HepG2 (cell line): Measurements from ENCODE around the gene RPS25. TPM values are rescaled to one million over a fixed set of nuclear protein-coding genes. Genes with fewer than 3 reads are reported as not detected.

Source experiments
- ATRX ChIP-seq: sonication (generic); formaldehyde crosslinking; IDR thresholded peaks from 2 replicates; pipeline ENCODE4 v1.4.0; 2020; ENCODE audit warnings: missing genetic modification reagents, borderline replicate concordance
- ERF ChIP-seq: IDR thresholded peaks from 2 replicates; pipeline ENCODE4 v1.6.1; 2018; ENCODE audit warnings: missing biosample characterization, missing genetic modification reagents
- GABPB1 ChIP-seq: IDR thresholded peaks from 2 replicates; pipeline ENCODE4 v1.6.1; 2016; ENCODE audit warnings: mild to moderate bottlenecking, missing genetic modification reagents, moderate library complexity, missing compliant biosample characterization
- HOXA7 ChIP-seq: sonication (generic); formaldehyde crosslinking; IDR thresholded peaks from 2 replicates; pipeline ENCODE4 v1.8.1; 2022; ENCODE audit warnings: mild to moderate bottlenecking, missing genetic modification reagents, moderate library complexity
- HOXD1 ChIP-seq: sonication (generic); formaldehyde crosslinking; IDR thresholded peaks from 2 replicates; pipeline ENCODE4 v1.5.0; 2020; ENCODE audit warnings: missing genetic modification reagents
- KDM2A ChIP-seq: sonication (generic); formaldehyde crosslinking; IDR thresholded peaks from 2 replicates; pipeline ENCODE4 v1.4.0; 2020; ENCODE audit warnings: low read depth, missing genetic modification reagents, borderline replicate concordance
- PPARG ChIP-seq: conservative IDR thresholded peaks from 2 replicates; pipeline ENCODE4 v1.6.1; 2016; ENCODE audit warnings: missing biosample characterization, missing genetic modification reagents
- PRDM4 ChIP-seq: sonication (generic); formaldehyde crosslinking; IDR thresholded peaks from 2 replicates; pipeline ENCODE4 v1.9.0; 2021; ENCODE audit warnings: missing genetic modification reagents, borderline replicate concordance
- SALL2 ChIP-seq: sonication (generic); formaldehyde crosslinking; IDR thresholded peaks from 2 replicates; pipeline ENCODE4 v1.8.1; 2023; ENCODE audit warnings: mild to moderate bottlenecking, missing genetic modification reagents, inconsistent platforms
- SP1 ChIP-seq, 2 experiments: fragments of 450-650 bp in 1 of 2; sonication (generic) in 1 of 2; formaldehyde crosslinking in 1 of 2; IDR thresholded peaks; 2 replicates each; pipeline versions ENCODE4 v1.4.0 to v1.6.1; 2016 to 2020; ENCODE audit warnings: missing genetic modification reagents in 1 of 2
- TFDP1 ChIP-seq: IDR thresholded peaks from 2 replicates; pipeline ENCODE4 v1.6.1; 2016; ENCODE audit warnings: missing compliant biosample characterization, missing genetic modification reagents, borderline replicate concordance
- TOPORS ChIP-seq: sonication (generic); formaldehyde crosslinking; IDR thresholded peaks from 2 replicates; pipeline ENCODE4 v1.8.0; 2023; ENCODE audit warnings: mild to moderate bottlenecking, missing genetic modification reagents
- ZBTB7A ChIP-seq: sonication (generic); formaldehyde crosslinking; IDR thresholded peaks from 2 replicates; pipeline ENCODE4 v1.8.0; 2022; ENCODE audit warnings: mild to moderate bottlenecking, missing genetic modification reagents
- ZIK1 ChIP-seq: sonication (generic); formaldehyde crosslinking; IDR thresholded peaks from 2 replicates; pipeline ENCODE4 v1.5.0; 2020; ENCODE audit warnings: mild to moderate bottlenecking, low read depth, missing genetic modification reagents, borderline replicate concordance
- ZNF136 ChIP-seq: sonication (generic); formaldehyde crosslinking; IDR thresholded peaks from 2 replicates; pipeline ENCODE4 v1.8.1; 2022; ENCODE audit warnings: low read depth, mild to moderate bottlenecking, moderate library complexity, missing genetic modification reagents
- ZNF331 ChIP-seq: sonication (generic); formaldehyde crosslinking; IDR thresholded peaks from 2 replicates; pipeline ENCODE4 v1.4.0; 2020; ENCODE audit warnings: missing genetic modification reagents
- ZNF33B ChIP-seq: sonication (generic); formaldehyde crosslinking; IDR thresholded peaks from 2 replicates; pipeline ENCODE4 v1.5.1; 2020; ENCODE audit warnings: mild to moderate bottlenecking, missing genetic modification reagents
- ZNF713 ChIP-seq: sonication (generic); formaldehyde crosslinking; IDR thresholded peaks from 2 replicates; pipeline ENCODE4 v1.4.0; 2020; ENCODE audit warnings: mild to moderate bottlenecking, missing genetic modification reagents
- polyA plus RNA-seq, 8 experiments: library from polyadenylated mRNA; depleted of rRNA in 3 of 8; stranded (reverse) in 7 of 8; unstranded in 1 of 8; fragments of >200 nt; fragmentation: Illumina TruSeq in 4 of 8; extraction: Trizol in 4 of 8; gene quantifications; 2 replicates each; pipeline versions ENCODE4 v1.2.1 to v1.2.3, GENCODE V29; 2011 to 2016; ENCODE audit warnings: low read depth in 4 of 8, missing spikeins in 1 of 8, mixed read lengths in 1 of 8; ENCODE audit not compliant: insufficient read depth in 1 of 8
- total RNA-seq, 5 experiments: library from RNA; depleted of rRNA; stranded (reverse); fragments of >200 nt; fragmentation: Illumina TruSeq; extraction: Trizol; gene quantifications; 2 replicates each; pipeline ENCODE4 v1.2.3, GENCODE V29; 2016; ENCODE audit warnings: low read depth in 1 of 5
- TF ChIP-seq, protein P1 (sequence below): sonication (generic); formaldehyde crosslinking; IDR thresholded peaks from 2 replicates; pipeline ENCODE4 v1.4.0; 2020; ENCODE audit warnings: missing genetic modification reagents, borderline replicate concordance
- TF ChIP-seq, protein P2 (sequence below): sonication (generic); formaldehyde crosslinking; conservative IDR thresholded peaks from 2 replicates; pipeline ENCODE4 v1.8.0; 2022; ENCODE audit warnings: low read depth, missing genetic modification reagents

The RPS25 gene
- total and polyA plus RNA-seq, 2 of the 13 experiments (the other 11 are each of a cell fraction or from before 2014, with no cell fraction given), result 839 to 1,415 TPM

- peak; percentile 98 for TF ChIP-seq TFDP1 (CRISPR knock-in tag)
- TF ChIP-seq HOXA7 (CRISPR knock-in tag), result no peak
- TF ChIP-seq ERF, result peak; percentile 94
- TF ChIP-seq ZNF713 (CRISPR knock-in tag), result 0 out of 2 replicates have a peak, but pooled peaks have one; percentile 41
- no peak for TF ChIP-seq ZNF136
- 0 out of 2 replicates have a peak, but pooled peaks have one; percentile 54 for TF ChIP-seq PPARG
- TF ChIP-seq ATRX (CRISPR knock-in tag), result no peak
- TF ChIP-seq, protein P1, sequence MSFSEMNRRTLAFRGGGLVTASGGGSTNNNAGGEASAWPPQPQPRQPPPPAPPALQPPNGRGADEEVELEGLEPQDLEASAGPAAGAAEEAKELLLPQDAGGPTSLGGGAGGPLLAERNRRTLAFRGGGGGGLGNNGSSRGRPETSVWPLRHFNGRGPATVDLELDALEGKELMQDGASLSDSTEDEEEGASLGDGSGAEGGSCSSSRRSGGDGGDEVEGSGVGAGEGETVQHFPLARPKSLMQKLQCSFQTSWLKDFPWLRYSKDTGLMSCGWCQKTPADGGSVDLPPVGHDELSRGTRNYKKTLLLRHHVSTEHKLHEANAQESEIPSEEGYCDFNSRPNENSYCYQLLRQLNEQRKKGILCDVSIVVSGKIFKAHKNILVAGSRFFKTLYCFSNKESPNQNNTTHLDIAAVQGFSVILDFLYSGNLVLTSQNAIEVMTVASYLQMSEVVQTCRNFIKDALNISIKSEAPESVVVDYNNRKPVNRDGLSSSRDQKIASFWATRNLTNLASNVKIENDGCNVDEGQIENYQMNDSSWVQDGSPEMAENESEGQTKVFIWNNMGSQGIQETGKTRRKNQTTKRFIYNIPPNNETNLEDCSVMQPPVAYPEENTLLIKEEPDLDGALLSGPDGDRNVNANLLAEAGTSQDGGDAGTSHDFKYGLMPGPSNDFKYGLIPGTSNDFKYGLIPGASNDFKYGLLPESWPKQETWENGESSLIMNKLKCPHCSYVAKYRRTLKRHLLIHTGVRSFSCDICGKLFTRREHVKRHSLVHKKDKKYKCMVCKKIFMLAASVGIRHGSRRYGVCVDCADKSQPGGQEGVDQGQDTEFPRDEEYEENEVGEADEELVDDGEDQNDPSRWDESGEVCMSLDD (CRISPR knock-in tag), result peak; percentile 96
- peak; percentile 84 for TF ChIP-seq ZIK1 (CRISPR knock-in tag)
- TF ChIP-seq SALL2 (CRISPR knock-in tag), result peak; percentile 80; the same call in 1 of the 2 replicates
- TF ChIP-seq ZBTB7A (CRISPR knock-in tag), result peak; percentile 73
- no peak for TF ChIP-seq SP1 (IDR thresholded peaks at IDR 0.05)
- peak; percentile 89 for TF ChIP-seq SP1 (CRISPR knock-in tag; IDR thresholded peaks at IDR 0.05)
- peak; percentile 31; the same call in 1 of the 2 replicates for TF ChIP-seq TOPORS (CRISPR knock-in tag)
- TF ChIP-seq HOXD1 (CRISPR knock-in tag), result peak; percentile 82
- TF ChIP-seq PRDM4 (CRISPR knock-in tag), result peak; percentile 73; the same call in 1 of the 2 replicates
- peak; percentile 87 for TF ChIP-seq KDM2A (CRISPR knock-in tag)
- TF ChIP-seq GABPB1 (CRISPR knock-in tag), result peak; percentile 77
- peak; percentile 89 for TF ChIP-seq ZNF331 (CRISPR knock-in tag)
- TF ChIP-seq, protein P2, sequence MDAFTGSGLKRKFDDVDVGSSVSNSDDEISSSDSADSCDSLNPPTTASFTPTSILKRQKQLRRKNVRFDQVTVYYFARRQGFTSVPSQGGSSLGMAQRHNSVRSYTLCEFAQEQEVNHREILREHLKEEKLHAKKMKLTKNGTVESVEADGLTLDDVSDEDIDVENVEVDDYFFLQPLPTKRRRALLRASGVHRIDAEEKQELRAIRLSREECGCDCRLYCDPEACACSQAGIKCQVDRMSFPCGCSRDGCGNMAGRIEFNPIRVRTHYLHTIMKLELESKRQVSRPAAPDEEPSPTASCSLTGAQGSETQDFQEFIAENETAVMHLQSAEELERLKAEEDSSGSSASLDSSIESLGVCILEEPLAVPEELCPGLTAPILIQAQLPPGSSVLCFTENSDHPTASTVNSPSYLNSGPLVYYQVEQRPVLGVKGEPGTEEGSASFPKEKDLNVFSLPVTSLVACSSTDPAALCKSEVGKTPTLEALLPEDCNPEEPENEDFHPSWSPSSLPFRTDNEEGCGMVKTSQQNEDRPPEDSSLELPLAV (CRISPR knock-in tag), result no peak
- no peak; the same call in 1 of the 2 replicates for TF ChIP-seq ZNF33B (CRISPR knock-in tag)
Observed at GRCh38 chr11:119030329-119031047, 12.3 kb upstream of the RPS25 start, which contains the start of gene SLC37A4 (continued).
